HFF-Myc (cell line): ENCODE measurements around the gene PDE4C.
A peak's percentile ranks its signal among the peaks of the same experiment; 100 is the strongest.

Source experiments
- DNase-seq: peaks from one replicate; pipeline ENCODE4 v3.0.0-alpha.2; 2011; ENCODE audit warnings: low read depth; ENCODE audit errors: extremely low read depth
- H3K4me3 ChIP-seq: replicated peaks from 2 replicates; pipeline ENCODE4 v1.5.1; 2011; ENCODE audit warnings: low read depth, mild to moderate bottlenecking, control low read depth, low read length
- CTCF ChIP-seq: IDR thresholded peaks from 2 replicates; pipeline ENCODE4 v1.5.1; 2012; ENCODE audit warnings: mild to moderate bottlenecking, low read depth, low read length, control low read depth; ENCODE audit errors: missing control alignments

PDE4C gene

DNA sequence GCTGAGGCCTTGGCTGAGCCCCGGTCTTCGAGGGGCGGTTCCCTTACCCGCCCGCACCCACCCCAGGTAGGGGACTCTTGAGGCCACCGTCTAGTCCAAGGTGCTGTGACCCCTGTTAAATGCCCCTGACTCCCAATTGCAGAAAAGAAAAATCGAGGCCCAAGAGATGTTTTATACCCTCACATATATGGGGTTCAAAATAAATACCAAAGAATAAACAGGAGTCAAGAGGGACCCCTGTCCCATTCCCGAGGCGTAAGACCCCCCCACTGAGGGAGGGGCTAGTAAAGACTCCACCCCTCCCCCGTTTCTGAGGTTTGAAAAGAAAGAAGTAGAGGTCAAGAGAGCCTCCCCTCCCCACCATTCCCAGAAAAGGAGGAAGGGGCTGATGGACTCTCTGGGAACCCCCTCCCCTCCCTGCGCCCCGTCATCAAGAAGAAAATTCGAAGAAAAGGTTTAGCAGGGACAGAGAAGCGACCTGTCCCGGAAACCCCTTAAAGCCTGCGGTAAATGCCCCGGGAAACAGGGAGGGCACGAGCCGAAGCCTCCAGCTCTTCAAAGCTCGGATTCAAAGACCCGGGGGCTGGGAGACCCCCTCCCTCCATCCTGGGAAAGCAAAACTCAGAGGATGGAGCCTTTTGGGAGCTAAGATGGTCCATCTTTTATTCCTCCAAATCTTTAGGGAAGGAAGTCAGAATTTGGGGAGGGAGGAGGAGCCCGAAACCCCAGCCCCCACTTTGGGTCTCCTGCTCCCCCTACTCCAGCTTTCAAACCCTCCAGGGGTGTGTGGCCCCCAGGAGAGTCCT, 21.6 kb downstream of the PDE4C start:
- H3K4me3 ChIP-seq: peak overlapping the region; percentile 48
- no peak for DNase-seq

DNA sequence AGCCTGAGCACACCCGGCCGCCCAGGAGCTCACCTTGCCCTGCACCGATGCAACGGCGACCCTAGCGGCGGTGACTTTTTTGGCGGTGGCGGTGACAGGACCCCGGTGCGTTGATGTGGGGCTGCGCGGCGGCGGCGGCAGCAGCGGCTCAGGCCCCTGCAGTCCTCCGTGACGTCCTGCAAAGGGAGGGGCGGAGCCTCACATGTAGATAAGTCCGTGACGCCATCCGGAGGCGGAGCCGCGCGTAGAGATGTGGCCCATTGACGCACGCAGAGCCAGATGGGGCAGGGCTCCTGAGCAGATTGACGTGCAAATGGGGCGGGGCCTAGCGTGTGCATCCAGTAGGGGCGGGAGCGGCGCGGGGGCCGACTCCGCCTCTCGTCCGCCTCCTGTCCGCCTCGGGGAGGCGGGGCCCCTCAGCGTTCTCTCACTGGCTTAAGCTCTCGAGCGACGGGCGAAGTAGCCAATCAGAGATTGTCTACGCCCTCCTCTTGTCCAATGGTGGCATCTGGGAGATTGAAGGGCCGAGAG, 22.3 kb downstream of the PDE4C start, which contains the start of gene RAB3A:
RAB3A (minus strand) TSS at position 180 of the 531 bp plus-strand sequence. CDS start 1,302 bp downstream, outside the sequence.
- TF ChIP-seq CTCF: no peak
- peak within 1 kb of the TSS; percentile 71 for H3K4me3 ChIP-seq
- peak; percentile 97 for DNase-seq

More for the DNA sequence above, 21.6 kb downstream of the PDE4C start:
- no peak for TF ChIP-seq CTCF

- TF ChIP-seq CTCF: no peak
- DNase-seq: no peak
- H3K4me3 ChIP-seq: peak overlapping the region; percentile 71
Observed at GRCh38 chr19:18203408-18203862, 22.8 kb downstream of the PDE4C start.

DNA sequence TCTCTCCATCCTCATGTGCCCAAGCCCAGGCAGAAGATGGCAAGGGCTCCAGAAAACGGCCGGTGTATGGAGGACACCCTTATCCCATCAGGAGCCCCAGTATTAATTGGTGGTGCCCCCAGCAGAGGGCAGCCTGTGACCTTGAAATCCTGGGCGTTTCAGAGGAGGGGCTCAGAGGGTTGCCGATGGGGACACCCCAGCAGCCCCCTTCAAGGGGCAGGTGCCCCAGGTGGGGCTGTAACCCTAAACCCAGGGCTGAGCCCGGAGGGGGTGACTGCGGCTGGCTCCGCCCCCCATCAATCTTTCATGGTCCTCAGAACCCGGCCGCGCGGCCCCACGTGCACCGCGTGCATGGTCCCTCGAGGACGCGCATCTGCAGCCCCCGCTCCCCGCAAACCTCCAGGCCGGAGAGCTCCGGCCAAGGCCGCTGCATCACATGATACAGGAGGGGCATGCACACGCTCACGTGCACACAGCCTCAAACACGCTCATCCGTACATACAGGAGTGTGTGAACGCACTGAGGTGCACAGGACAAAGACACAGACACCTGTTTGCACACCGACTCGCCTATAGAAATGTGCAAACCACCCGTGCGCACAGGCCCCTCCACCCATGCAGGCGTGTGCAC, 23.3 kb downstream of the PDE4C start:
- DNase-seq: no peak
- TF ChIP-seq CTCF: peak; percentile 7
- H3K4me3 ChIP-seq: peak overlapping the region; percentile 71

DNA sequence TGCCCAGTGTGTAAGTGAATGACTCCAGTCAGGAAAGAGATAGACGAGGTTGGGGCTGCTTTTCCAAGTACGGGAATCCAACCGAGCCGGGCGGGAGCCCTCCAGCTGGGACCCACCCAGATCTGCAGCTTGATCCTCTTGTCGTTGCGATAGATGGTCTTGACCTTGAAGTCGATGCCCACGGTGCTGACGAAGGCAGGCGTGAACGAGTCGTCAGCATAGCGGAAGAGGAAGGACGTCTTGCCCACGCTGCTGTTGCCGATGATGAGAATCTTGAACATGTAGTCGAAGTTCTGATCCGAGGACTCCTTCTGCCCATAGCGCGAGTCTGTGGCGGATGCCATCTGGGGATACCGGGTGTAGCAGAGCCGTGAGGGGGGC, 23.9 kb downstream of the PDE4C start:
- DNase-seq: no peak
- H3K4me3 ChIP-seq: peak overlapping the region; percentile 71; the same call in 1 of the 2 replicates
- TF ChIP-seq CTCF: no peak

DNA sequence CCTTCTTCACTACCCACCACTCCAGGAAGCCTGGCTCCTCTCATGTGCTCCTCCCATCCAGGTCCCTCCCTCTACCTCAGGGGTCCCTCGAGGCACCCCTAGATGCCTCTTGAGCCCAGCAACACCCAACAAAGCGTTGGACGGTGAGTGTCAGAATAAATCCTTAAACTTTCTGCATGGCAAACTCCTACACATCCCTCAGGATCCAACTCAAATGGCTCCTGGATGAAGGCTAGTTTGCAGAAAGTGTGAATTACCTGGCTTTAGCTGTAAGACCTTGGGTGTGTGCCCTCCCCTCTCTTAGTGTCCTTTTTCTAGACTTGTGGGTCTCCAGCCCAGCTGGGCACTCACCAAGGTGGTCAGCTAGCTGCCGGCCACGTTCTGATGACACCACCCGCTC, 27.9 kb downstream of the PDE4C start:
- no peak overlapping the region for H3K4me3 ChIP-seq
- DNase-seq: no peak
- no peak for TF ChIP-seq CTCF
